Measurements from ENCODE around the gene ZNF618. TPM values are rescaled to one million over a fixed set of nuclear protein-coding genes. Genes with fewer than 3 reads are reported as not detected.
A peak's percentile ranks its signal among the peaks of the same experiment; 100 is the strongest.

Gene ZNF618
- total and polyA plus RNA-seq, 8 donors = 5.1 to 14.0 (median 8.1) TPM

GRCh38 chr9:114025760-114026159 is 149.7 kb downstream of the ZNF618 start:
- no peaks in the 10 kb centered on the region for H3K27me3 ChIP-seq
- no peak for DNase-seq
- H3K4me3 ChIP-seq = no peak overlapping the region
- WGBS, 2 donors = 94 to 97% methylated on average over 5 of the region's 5 CpGs
- H3K4me1 ChIP-seq = no peaks in the 10 kb centered on the region
- intact Hi-C loops (cut with DNase I) = no loop called here
- ATAC-seq = no peak
- H3K9me3 ChIP-seq = no peaks in the 10 kb centered on the region
- TF ChIP-seq CTCF (IDR thresholded peaks at IDR 0.05) = no peak
- peaks cover 0 to 4% (median 4%) of the 10 kb centered on the region in 3 donors for H3K36me3 ChIP-seq
- H3K27ac ChIP-seq = no peak overlapping the region
- FAIRE-seq = no peak

DNA sequence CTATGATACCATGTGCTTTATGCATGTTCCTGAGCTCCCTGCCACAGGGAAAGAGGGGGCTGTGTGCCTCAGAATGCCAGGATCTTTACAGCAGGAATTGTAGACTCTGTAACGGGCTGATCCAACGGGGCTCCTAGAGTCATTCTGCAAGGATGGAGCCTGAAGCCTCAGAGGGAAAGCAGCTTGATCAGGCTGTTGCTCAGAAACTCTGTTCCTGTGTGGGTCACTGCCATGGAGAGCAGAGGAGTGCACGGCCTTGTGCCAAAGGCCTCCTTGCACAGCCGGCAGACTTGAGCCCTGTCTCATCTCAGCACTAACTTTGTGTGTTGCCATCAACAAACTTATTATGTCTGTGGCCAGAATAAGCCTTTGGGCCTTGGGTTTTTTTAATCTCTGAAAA is 150.2 kb downstream of the ZNF618 start:
- Histone ChIP-seq H3K27me3 (no peaks in the 10 kb centered on the region), H3K36me3 (peaks cover 0 to 4% (median 4%) of the 10 kb centered on the region in 3 donors), H3K4me3 (no peak overlapping the region), H3K27ac (no peak overlapping the region), H3K9me3 (no peaks in the 10 kb centered on the region), H3K4me1 (no peaks in the 10 kb centered on the region)
- no peak for ATAC-seq
- TF ChIP-seq CTCF (IDR thresholded peaks at IDR 0.05) = no peak
- no peak for FAIRE-seq
- intact Hi-C loops (cut with DNase I) = no loop called here
- DNase-seq = no peak
- WGBS, 2 donors = 89 to 97% methylated on average over 4 of the region's 4 CpGs

DNA sequence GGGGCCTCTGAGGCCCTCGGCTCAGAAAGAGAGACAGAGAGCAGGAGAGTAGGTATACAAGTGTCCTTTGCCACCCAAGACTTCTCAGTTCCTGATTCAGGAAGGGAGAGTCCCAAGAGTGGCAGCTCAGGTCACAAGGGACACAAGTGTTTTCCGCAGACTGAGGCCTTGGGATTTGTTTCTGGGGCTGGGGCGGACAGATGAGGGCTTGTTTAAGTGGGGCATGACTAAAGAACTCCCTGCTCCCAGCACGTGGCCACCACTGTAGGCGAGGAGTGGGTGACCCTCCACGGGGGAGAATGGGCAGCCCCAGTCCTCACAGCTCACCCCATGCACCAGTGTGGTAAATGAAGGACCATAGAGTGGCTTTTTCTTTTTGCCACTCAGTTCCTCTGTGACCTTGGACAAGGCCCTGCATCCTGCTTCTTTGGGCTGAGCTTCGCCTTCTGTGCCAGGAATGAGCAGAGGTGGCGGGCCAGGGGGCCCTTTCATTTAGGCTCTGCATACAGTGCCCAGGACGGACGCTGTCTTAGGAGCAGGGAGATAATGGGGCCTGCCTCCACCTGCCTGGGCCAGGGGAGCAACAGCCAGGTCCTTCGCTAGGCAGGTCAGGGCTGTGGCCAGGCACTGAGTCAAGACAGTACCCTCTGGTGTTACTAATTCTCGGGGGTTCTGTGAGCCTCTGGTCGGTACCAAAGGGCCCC is 151.2 kb downstream of the ZNF618 start:
- H3K27me3 ChIP-seq = no peaks in the 10 kb centered on the region
- ATAC-seq (no peak), FAIRE-seq (no peak), DNase-seq (peak in 1 of 6 donors; percentile 39)
- no peak for TF ChIP-seq CTCF (IDR thresholded peaks at IDR 0.05)
- H3K4me3 ChIP-seq = no peak overlapping the region
- 90 to 93% methylated on average over 13 of the region's 13 CpGs for WGBS, 2 donors
- peaks cover 0 to 4% (median 4%) of the 10 kb centered on the region in 3 donors for H3K36me3 ChIP-seq
- no peaks in the 10 kb centered on the region for H3K9me3 ChIP-seq
- intact Hi-C loops (cut with DNase I) = no loop called here
- no peak overlapping the region for H3K27ac ChIP-seq
- H3K4me1 ChIP-seq = no peaks in the 10 kb centered on the region

DNA sequence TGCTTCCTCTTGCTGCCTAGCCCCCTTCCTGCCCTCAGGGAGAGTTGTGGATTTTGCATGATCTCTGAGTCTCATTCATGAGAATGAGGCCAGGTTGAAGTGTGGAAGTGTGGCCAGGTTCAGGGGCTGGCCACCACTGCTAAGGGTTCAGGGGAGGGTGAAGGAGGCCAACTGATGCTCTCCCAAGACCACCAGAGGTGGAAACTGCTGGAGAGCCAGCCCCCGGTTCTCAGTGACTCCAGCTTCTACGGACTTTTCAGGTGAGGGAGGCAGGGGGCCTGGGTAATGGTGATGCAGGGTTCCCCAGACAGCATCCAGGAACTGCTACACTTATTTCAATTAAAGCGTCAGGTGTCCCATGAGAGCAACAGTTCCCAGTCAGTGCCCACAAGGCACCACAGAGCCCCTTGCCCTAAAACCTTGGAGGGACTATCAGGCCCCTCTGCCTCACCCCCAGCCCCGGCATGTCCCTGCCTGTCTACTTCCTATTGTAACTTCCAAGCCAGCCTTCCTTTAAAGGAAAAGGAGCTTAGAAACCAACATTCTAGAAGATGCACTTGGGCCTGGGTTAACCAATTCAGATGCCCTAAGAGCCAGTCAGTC is 151.9 kb downstream of the ZNF618 start:
- H3K4me3 ChIP-seq = no peak overlapping the region
- 91 to 98% methylated on average over 4 of the region's 4 CpGs for WGBS, 2 donors
- peak in 1 of 6 donors; percentile 25 for DNase-seq

More for the DNA sequence above, 151.9 kb downstream of the ZNF618 start:
- Histone ChIP-seq H3K4me1 (no peaks in the 10 kb centered on the region), H3K9me3 (no peaks in the 10 kb centered on the region), H3K27ac (no peak overlapping the region), H3K36me3 (peaks cover 0 to 4% (median 4%) of the 10 kb centered on the region in 3 donors), H3K27me3 (no peaks in the 10 kb centered on the region)
- intact Hi-C loops (cut with DNase I) = no loop called here
- TF ChIP-seq CTCF (IDR thresholded peaks at IDR 0.05) = no peak
- FAIRE-seq (no peak), ATAC-seq (no peak)
